ENCODE results near the gene TRPV6. TPM values are rescaled to one million over a fixed set of nuclear protein-coding genes. Genes with fewer than 3 reads are reported as not detected.
A peak's percentile ranks its signal among the peaks of the same experiment; 100 is the strongest.

TRPV6 gene
- total RNA-seq, 1 experiment from 2014 or later, result not detected

DNA sequence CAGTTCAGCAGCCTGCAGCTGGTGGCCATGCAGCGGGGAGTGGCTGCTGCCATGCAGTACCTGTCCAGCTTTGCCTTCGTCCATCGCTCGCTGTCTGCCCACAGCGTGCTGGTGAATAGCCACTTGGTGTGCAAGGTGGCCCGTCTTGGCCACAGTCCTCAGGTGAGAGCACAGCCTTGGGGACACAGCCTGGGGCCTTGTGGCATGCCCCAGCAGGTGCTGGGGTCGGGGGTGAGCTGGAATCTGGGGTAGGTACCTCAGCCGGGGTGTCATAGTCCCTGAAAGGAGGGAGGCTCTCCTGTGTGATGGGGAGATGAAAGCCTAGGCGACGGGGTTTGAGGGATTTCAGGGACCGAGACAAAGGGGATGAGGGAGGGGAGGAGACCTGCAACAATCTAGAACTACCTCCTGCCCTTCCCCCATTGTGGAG lies 16.5 kb downstream of the TRPV6 start:
- DNase-seq (ENCODE audit: low read depth), result no peak

DNA sequence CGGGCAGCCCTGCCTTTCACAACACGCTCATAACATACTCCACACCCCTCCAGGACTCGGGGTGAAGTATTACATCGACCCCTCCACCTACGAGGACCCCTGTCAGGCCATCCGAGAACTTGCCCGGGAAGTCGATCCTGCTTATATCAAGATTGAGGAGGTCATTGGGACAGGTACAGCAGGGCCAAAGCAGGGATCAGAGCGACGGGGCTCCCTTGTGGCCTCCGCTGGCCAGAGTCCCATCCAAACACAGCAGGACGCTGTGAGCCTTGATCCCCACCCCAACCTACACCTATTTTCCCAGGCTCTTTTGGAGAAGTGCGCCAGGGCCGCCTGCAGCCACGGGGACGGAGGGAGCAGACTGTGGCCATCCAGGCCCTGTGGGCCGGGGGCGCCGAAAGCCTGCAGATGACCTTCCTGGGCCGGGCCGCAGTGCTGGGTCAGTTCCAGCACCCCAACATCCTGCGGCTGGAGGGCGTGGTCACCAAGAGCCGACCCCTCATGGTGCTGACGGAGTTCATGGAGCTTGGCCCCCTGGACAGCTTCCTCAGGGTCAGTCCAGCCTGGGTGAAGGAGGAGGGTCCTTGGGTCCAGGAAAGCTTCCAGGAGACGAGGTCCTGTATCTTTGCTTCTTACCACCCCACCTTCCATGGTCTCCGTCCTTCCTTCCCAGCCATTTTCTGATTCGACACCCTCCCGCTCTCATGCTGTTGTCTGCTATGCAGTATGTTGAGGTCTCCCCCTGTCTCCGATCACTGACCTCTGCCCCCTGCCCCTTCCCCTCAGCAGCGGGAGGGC lies 17.2 kb downstream of the TRPV6 start:
- DNase-seq (ENCODE audit: low read depth), result no peak

DNA sequence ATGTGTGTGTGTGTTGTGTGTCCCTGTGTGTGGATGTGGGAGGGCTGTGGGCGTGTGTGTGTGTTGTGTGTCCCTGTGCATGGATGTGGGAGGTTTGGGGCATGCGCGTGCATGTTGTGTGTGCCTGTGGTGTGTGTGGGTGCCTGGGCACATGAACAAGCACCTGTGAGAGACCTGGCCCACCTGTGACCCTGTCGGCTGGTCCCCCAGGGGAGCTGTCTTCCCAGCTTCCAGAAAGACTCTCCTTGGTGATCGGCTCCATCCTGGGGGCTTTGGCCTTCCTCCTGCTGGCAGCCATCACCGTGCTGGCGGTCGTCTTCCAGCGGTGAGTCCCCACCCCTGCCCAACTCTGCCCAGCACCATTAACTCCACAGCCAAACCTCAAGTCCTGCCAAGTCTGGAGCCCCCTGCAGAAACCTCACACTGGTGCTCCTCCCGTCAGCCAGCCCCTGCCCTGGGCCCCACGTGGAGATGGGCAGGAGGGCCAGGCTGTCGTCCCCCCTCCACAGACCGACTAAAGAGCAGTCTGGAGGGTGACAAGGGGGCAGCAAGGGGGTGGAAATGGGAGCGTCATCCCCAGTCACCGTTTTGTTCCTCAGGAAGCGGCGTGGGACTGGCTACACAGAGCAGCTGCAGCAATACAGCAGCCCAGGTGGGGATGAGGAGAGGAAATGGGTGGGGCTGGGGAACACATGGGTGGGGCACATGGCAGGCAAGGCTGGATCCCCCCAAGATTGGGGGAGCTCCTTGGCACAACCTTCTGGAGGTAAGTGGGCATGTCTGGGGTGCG lies 18.0 kb downstream of the TRPV6 start:
- DNase-seq (ENCODE audit: low read depth), result no peak

DNA sequence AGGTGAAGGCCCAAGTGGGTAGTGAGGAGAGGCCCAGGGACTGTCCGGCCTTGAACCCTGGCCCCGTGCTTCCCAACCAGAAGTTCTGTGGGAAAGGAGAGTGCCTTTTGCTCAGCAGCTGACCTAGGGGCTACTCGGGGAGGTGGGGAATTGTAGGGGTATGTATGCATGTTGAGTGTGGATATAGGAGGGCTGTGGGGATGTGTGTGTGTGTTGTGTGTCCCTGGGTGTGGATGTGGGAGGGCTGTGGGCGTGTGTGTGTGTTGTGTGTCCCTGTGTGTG lies 18.5 kb downstream of the TRPV6 start:
- no peak for DNase-seq (ENCODE audit: low read depth)

GRCh38 chr7:142866361-142867096 lies 19.0 kb downstream of the TRPV6 start:
- peak; percentile 17 for DNase-seq (ENCODE audit: low read depth)

GRCh38 chr7:142865766-142866165 lies 19.8 kb downstream of the TRPV6 start:
- no peak for DNase-seq (ENCODE audit: low read depth)

GRCh38 chr7:142864980-142865747 lies 20.4 kb downstream of the TRPV6 start:
- no peak for DNase-seq (ENCODE audit: low read depth)

DNA sequence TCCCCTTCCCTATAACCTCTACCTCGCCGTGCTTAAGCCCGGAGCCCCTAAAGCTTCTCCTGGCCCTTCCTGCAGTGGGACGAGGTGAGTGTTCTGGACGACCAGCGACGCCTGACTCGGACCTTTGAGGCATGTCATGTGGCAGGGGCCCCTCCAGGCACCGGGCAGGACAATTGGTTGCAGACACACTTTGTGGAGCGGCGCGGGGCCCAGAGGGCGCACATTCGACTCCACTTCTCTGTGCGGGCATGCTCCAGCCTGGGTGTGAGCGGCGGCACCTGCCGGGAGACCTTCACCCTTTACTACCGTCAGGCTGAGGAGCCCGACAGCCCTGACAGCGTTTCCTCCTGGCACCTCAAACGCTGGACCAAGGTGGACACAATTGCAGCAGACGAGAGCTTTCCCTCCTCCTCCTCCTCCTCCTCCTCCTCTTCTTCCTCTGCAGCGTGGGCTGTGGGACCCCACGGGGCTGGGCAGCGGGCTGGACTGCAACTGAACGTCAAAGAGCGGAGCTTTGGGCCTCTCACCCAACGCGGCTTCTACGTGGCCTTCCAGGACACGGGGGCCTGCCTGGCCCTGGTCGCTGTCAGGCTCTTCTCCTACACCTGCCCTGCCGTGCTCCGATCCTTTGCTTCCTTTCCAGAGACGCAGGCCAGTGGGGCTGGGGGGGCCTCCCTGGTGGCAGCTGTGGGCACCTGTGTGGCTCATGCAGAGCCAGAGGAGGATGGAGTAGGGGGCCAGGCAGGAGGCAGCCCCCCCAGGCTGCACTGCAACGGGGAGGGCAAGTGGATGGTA lies 21.5 kb downstream of the TRPV6 start:
- no peak for DNase-seq (ENCODE audit: low read depth)

- no peak for DNase-seq (ENCODE audit: low read depth)
These were observed 22.7 kb downstream of the TRPV6 start for GRCh38 chr7:142862786-142863400.

DNA sequence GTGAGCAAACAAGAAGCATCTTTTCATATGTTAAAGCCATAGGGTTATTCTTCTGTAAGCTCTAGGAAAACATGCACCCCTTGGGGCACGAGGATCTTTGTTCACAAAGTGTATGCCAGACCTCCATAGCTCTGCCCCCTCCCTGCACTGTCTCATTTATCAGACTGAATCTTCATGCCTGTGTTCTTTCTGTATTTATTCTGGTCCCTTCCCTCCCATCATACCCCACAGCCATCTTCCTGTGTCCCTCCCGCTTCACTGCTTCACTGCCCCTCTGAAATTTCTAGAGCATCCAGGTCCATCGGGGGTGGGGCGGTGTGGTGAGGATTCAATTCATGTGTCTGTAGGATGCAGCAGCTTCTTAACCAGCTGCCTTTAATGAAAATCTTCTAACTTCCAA lies 23.2 kb downstream of the TRPV6 start:
- no peak for DNase-seq (ENCODE audit: low read depth)

DNA sequence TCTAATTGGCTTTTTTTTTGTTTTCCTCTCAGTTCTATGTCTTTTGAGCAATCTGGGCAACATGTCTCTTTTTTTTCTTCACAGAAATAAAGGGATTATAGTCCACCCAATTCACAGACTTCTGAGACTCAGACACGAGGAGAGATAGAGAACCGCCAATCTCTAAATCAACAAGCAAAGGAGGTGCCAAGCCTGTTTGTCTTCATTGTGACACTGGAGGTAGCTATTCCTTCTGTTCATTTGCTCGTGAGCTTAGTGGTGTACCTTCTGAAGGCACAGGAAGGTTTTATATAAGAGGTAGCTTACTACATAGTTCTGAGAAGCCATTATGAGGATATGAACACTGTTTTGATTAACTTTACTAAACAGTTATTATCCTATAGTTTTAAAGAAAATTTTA lies 24.6 kb downstream of the TRPV6 start:
- DNase-seq (ENCODE audit: low read depth), result no peak

- DNase-seq (ENCODE audit: low read depth), result peak; percentile 25
These were observed 25.7 kb downstream of the TRPV6 start for GRCh38 chr7:142859829-142860228.

GRCh38 chr7:142859411-142859810 lies 26.1 kb downstream of the TRPV6 start:
- no peak for DNase-seq (ENCODE audit: low read depth)

DNA sequence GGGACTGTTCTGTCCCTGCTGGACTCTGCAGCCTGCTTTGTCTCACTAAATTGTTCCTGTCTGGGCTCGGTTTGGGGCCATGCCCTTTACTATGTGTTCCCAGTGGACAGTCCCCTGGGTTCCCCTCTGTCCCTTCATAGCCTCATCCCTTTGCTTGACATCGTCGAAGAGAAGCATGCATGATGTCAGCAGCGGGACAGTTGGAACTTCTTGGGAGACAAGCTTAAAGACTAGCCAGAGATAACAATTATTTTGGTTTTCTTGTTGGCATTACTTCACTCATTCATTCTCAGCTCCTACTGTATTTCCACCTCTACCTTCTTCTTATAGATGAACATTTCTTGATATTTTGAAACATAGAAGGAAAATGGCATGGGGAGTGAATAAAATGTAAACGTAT lies 27.9 kb downstream of the TRPV6 start:
- no peak for DNase-seq (ENCODE audit: low read depth)

DNA sequence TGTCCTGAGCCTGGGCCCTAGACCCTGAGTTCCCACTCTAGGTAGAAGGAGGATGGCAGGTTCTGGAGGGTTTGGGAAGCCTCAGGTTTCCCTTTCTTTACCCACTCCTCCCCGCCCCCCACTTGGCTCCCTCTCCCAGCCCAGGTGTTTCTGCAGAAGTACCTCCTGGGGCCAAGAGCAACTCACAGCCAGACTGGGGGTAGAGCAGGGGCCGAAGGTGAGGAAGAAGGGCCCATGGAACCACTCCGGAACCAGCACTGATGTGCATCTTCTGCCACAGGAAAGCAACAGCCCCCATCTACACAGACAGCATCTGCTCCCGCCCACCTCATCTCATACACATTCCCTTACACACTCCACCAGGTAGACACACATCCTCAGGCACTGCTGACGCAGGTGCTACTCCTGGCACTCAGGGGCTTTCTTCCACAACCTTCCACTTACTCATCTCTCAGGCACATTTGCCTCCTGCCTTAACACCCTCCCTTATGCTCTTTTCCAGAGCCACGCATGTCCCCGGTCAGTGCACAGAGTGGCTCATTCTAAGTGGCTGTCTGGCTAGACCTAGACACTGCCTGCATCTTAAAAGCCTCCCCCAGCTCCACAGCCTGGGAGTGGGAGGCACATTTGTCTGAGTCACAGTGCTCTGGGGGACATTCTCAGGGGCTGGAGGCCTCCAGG lies 28.8 kb downstream of the TRPV6 start:
- DNase-seq (ENCODE audit: low read depth), result no peak

- no peak for DNase-seq (ENCODE audit: low read depth)
These were observed 29.6 kb downstream of the TRPV6 start for GRCh38 chr7:142855756-142856564.

GRCh38 chr7:142855114-142855743 lies 30.3 kb downstream of the TRPV6 start:
- DNase-seq (ENCODE audit: low read depth), result no peak

GRCh38 chr7:142854372-142855113 lies 31.0 kb downstream of the TRPV6 start, which contains the start of gene EPHB6:
EPHB6 (plus strand) TSS chr7:142855076; CDS start chr7:142863228, 8,152 bp downstream.
- DNase-seq (ENCODE audit: low read depth), result peak; percentile 41

All from RPMI7951 (cell line).